ENCODE data around the gene SUPT3H.

DNA sequence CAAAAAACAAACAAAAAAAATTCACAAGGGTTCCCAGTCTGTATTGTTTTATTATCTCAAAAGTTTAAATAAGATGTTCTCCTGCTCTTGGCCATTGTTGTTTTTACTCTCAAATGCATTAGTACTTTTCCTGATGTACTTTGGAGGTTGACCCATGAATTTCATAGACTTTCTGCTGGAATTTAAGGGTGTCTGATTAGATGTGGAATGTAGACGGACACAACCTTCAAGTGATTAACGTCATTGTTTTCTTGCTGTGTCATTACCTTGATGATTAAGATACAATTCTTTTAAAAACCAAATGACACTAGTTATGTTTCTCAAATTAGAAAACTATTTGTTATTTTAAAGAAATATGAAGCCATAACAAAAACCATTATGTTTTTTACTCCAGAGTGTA, 471.0 kb downstream of the SUPT3H start:
- no peak for TF ChIP-seq CTCF (IDR thresholded peaks at IDR 0.05)
- TF ChIP-seq POLR2A (IDR thresholded peaks at IDR 0.05), result no peak

Measured in lower leg skin (tissue), 3 donors.